ENCODE results near the gene SLC40A1.

The SLC40A1 gene

GRCh38 chr2:189553504-189554088, 27.0 kb downstream of the SLC40A1 start:
- DNase-seq (ENCODE audit: low spot score) = no peak
- TF ChIP-seq CTCF (IDR thresholded peaks at IDR 0.05; ENCODE audit: extremely low read depth, missing control alignments) = no peak

GRCh38 chr2:189552991-189553404, 27.6 kb downstream of the SLC40A1 start:
- TF ChIP-seq CTCF (IDR thresholded peaks at IDR 0.05; ENCODE audit: extremely low read depth, missing control alignments) = no peak
- DNase-seq (ENCODE audit: low spot score) = no peak

GRCh38 chr2:189552334-189552990, 28.1 kb downstream of the SLC40A1 start:
- no peak for TF ChIP-seq CTCF (IDR thresholded peaks at IDR 0.05; ENCODE audit: extremely low read depth, missing control alignments)
- no peak for DNase-seq (ENCODE audit: low spot score)

- DNase-seq (ENCODE audit: low spot score) = no peak
- no peak for TF ChIP-seq CTCF (IDR thresholded peaks at IDR 0.05; ENCODE audit: extremely low read depth, missing control alignments)
Observed at GRCh38 chr2:189551808-189552207, 28.8 kb downstream of the SLC40A1 start.

GRCh38 chr2:189549449-189549832, 31.1 kb downstream of the SLC40A1 start:
- TF ChIP-seq CTCF (IDR thresholded peaks at IDR 0.05; ENCODE audit: extremely low read depth, missing control alignments) = no peak
- DNase-seq (ENCODE audit: low spot score) = no peak

GRCh38 chr2:189548666-189549448, 31.7 kb downstream of the SLC40A1 start:
- DNase-seq (ENCODE audit: low spot score) = no peak
- no peak for TF ChIP-seq CTCF (IDR thresholded peaks at IDR 0.05; ENCODE audit: extremely low read depth, missing control alignments)

GRCh38 chr2:189545418-189545817, 35.2 kb downstream of the SLC40A1 start:
- DNase-seq (ENCODE audit: low spot score) = no peak
- no peak for TF ChIP-seq CTCF (IDR thresholded peaks at IDR 0.05; ENCODE audit: extremely low read depth, missing control alignments)

All from GM20000 (cell line).